ENCODE data around the gene RRAS2.
A peak's percentile ranks its signal among the peaks of the same experiment; 100 is the strongest.
"Not testable (repeated sequence)": the region's sequence is repeated elsewhere in the genome, so short reads cannot be mapped to it uniquely, and the experiment has no call there.

RRAS2 gene

GRCh38 chr11:14358729-14359439 lies at the start of gene RRAS2:
Gene RRAS2, minus strand, starts transcription at chr11:14359183. Its CDS starts 313 bp downstream, at chr11:14358870.
- DNase-seq: peak in 51 of 58 donors; percentile 14 to 78 (median 42)

- DNase-seq: no peak
These were observed 49.6 kb upstream of the RRAS2 start for GRCh38 chr11:14408612-14409011.

- not testable (repeated sequence) for DNase-seq
These were observed 47.1 kb upstream of the RRAS2 start for GRCh38 chr11:14406116-14406515.

GRCh38 chr11:14403528-14403927 lies 44.5 kb upstream of the RRAS2 start:
- DNase-seq: not testable (repeated sequence)

DNA sequence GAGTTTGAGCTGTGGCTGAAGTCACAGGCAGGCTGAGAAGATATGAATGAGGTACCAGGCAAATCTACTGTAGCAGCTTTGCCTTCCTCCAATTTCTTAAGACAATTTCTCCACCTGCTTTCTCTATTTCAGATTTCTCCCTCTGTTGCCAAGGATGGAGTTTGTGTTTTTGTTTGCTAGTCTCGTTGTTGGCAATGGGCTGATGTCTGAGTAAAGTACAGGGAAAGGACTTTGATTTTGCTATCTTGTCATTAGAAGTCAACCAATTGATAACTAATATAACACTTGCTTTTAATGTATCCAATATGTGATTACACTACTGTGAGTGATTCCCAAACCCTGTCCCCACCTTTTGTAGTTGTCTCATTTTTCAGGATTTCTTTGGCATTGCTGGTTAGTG lies 40.1 kb upstream of the RRAS2 start:
- DNase-seq: no peak

DNA sequence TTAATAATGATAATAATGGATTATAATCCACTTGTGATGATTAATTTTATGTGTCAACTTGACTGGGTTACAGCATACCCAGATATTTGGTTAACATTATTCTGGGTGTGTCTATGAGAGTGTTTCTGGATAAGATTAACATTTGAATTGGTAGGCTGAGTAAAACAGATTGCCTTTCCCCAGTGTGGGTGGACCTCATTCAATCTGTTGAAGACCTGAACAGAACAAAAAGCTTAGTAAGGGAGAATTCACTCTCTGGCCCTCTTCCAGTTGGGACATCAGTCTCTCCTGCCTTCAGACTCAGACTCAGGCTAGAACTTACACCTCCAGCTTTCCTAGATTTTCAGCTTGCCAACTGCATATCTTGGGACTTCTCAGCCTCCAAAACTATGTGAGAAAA lies 37.3 kb upstream of the RRAS2 start:
- peak in 1 of 58 donors; percentile 28 for DNase-seq

DNA sequence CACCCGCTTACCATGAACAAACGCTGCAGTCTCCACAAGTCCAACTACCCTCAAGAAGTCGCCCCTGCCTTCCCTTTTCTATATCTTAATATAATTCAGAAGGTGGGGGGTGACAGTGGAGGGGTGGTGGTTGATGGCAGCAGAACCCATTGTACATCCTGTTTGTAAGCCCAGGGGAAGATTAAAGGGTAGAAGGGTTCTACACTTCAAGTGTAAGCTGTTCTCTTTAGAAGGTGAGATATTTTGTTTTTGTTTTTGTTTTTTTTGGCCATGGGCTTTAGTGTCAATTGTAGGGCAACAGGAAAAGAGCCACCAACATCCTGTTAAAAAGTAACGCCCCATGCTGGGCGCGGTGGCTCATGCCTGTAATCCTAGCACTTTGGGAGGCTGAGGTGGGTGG lies 34.9 kb upstream of the RRAS2 start:
- no peak for DNase-seq

- DNase-seq: no peak
These were observed 34.1 kb upstream of the RRAS2 start for GRCh38 chr11:14393129-14393528.

DNA sequence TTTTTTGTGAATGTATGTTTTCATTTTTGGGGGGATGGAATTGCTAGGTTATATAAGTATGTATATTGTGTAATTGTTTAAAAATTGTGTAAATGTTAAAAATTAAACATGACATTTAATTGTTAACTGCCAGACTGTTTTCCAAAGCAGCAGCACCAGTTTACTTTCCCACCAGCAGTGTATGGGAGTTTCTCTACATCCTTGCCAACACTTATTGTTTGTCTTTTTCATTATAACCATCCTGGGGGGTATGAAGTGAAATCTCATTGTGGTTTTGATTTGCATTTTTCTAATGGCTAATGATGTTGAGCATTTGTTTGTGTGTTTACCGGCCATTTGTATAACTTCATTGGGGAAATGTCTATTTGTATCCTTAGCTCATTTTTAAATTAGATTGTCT lies 31.7 kb upstream of the RRAS2 start:
- DNase-seq: no peak

- no peak for DNase-seq
These were observed 29.4 kb upstream of the RRAS2 start for GRCh38 chr11:14388352-14388751.

- DNase-seq: peak in 57 of 58 donors; percentile 3 to 91 (median 69)
These were observed 28.0 kb upstream of the RRAS2 start for GRCh38 chr11:14386895-14387480.

GRCh38 chr11:14386081-14386480 lies 27.1 kb upstream of the RRAS2 start:
- no peak for DNase-seq

DNA sequence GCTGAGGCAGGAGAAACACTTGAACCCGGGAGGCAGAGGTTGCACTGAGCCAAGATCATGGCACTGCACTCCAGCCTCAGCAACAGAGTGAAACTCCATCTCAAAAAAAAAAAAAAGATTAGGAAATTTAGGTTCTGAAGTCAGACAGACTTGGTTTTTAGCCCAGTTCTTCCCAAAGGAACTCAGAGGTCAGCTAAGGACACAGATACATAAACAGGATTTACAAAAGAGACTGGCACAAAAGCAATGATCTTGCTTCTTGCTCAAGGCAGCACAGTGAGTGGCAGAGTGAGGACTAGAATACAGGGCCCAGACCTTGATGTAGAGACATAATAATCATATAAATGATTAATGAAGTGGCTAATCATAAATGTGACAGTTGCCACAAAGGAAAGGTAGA lies 25.4 kb upstream of the RRAS2 start:
- no peak for DNase-seq

GRCh38 chr11:14381968-14382367 lies 23.0 kb upstream of the RRAS2 start:
- no peak for DNase-seq

- peak in 54 of 58 donors; percentile 12 to 82 (median 60) for DNase-seq
These were observed 22.1 kb upstream of the RRAS2 start for GRCh38 chr11:14380947-14381561.

DNA sequence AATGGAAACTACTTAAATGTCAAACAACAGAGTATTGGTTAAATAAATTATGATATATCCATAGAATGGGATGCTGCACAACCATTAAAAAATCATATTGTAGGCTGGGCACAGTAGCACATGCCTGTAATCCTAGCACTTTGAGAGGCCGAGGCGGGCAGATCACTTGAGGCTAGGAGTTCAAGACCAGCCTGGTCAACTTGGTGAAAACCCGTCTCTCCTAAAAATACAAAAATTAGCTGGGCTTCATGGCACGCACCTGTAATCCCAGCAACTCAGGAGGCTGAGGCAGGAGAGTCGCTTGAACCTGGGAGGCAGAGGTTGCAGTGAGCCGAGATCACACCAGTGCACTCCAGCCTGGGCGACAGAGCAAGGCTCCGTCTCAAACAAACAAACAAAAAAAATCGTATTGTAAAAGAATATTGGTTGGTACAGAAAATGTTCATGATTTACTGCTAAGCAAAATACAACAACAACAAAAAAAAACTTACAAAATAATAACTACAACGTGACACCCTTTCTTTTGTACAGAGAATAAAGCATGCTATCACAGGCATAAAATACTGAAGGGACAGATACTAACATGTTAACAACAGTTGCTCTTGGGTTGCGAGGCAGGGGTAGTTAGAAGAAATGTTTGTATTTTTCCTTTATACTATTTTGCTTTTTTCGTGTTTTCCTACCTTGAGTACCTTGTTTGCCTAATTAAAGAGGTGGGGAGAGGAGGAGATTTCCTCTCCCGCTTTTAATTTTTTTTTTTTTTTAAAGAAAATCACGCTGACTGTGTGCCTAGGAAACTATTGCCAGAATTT lies 21.3 kb upstream of the RRAS2 start:
- DNase-seq: no peak

GRCh38 chr11:14378171-14378570 lies 19.2 kb upstream of the RRAS2 start:
- DNase-seq: no peak

DNA sequence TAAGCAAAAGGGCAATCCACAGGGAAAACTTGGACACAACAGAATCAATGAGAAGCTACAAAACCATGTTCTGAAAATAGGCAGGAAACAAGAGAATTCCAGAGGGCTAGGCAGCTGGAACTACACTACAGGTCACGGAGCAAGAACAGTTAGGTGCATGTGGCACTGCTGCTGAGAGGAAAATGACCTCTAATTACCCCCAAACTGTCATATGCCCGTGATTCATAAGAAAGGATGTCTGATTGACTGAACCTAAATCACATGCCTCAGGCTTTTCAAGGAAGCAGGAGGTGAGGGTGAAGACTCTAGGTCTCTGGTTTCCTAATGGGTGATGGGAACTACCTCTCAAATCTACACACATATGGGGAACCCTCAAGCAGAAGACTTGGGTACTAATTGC lies 17.9 kb upstream of the RRAS2 start:
- DNase-seq: no peak

DNA sequence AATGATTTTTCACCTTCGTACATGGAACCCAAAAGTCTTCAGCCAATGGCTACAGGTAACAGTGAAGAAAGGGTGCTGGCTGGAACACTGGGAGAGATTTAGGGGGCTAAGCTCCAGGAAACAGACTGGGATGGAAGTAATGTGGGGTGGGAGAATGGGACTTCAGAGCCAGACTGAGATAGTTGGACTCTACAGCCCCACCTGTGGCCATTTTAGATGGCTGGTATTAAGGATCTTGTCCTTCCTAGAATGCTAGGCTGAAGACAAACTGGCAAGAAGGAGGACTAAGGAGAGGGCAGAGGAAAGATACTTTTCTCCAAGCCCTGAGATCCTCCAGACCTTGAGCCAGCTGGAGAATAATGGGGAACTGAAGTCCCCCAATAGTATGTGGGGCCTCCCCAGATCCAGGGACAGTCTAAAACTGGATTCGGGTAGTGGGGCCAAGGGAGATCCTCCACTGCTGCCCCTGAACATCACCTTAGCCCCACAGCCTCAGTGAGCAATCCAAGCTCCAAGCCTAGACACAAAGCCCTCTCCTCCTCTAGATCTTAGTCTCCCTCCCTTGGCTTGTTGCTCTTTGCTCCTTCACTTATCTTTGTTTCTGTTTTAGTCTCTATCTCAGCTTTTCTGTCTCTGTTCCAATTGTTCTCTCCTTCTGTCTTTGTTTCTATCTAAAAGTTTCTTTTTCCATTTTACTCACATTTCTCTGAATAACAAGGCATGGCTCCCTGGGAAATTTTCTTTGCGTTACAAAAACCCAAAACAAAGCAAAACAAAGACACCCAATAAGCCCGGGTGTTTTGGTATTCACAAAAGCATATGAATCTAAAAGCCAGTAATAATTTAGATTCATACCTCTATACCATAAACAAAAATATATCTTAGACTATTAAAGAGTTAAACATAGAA lies 16.2 kb upstream of the RRAS2 start:
- no peak for DNase-seq

GRCh38 chr11:14373941-14374646 lies 15.1 kb upstream of the RRAS2 start:
- DNase-seq: peak in 1 of 58 donors; percentile 7

Data from anterior cingulate cortex (tissue), 58 donors.